HG02623 (cell line): ENCODE results near the gene MYO1D.
"Not testable (repeated sequence)": the region's sequence is repeated elsewhere in the genome, so short reads cannot be mapped to it uniquely, and the experiment has no call there.

ENCODE experiments used
- ATAC-seq: cut with Tn5 transposase; IDR thresholded peaks from one replicate; pipeline ENCODE4 v1.9.1; 2021; ENCODE audit warnings: moderate library complexity; ENCODE audit not compliant: unreplicated experiment

Gene MYO1D

GRCh38 chr17:32693194-32693897 lies 183.6 kb downstream of the MYO1D start:
- ATAC-seq, result no peak

GRCh38 chr17:32692179-32692578 lies 184.7 kb downstream of the MYO1D start:
- ATAC-seq, result no peak

GRCh38 chr17:32689348-32689747 lies 187.6 kb downstream of the MYO1D start:
- no peak for ATAC-seq

DNA sequence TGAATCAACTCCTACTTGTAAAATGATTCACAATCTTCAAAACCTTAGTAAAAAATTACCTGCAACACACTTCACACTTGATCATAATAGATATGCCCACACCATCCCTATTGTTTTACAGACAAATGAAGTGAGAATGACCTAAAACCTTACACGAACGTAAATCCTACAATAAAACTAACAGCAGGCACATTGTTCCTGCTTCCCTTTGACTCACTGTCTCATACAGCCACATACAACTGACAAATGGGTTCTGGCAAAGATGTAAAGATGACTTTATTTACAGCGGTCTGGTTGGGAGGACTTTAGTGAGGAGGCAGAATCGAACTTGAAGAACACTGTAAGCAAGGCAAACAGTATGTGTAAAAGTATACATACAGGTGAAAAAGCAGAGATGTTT lies 188.7 kb downstream of the MYO1D start:
- ATAC-seq, result no peak

- ATAC-seq, result no peak
These were observed 192.6 kb downstream of the MYO1D start for GRCh38 chr17:32684087-32684958.

GRCh38 chr17:32673964-32674363 lies 203.0 kb downstream of the MYO1D start:
- no peak for ATAC-seq

DNA sequence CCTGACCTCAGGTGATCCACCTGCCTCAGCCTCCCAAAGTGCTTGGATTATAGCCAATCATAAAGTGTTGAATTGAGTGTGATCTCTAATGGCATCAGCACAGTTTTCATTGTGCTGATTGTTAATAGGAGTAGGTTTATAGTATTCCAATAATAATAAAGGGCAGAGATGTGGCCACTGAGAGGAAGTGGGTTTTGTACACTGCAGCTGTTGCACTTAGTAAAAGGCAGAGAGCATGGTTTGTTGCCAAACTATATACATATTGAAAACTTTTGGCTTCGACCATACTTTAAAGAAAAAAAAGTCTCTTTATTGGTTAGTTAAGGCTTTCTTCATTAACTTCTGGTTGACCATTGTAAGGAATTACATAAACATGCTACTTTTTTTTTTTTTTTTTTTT lies 204.2 kb downstream of the MYO1D start:
- ATAC-seq, result no peak

DNA sequence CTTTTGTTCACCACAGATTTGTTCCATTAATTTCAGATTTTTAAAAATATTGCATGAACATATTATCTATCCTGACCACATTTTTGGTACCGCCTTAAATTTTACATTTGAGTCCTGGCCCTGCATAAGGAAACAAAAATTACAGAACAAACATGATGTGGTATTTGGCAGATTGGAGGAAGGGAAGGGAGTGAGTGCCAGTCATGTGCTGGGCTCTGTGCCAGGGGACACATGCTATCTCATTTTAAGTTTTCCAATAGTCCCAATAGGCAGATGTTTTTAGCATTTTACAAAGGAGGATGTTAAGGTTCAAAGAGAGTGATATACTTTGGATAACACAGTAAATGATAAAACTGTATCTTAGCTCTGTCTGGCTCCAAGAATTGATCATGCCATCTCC lies 205.0 kb downstream of the MYO1D start:
- ATAC-seq, result no peak

DNA sequence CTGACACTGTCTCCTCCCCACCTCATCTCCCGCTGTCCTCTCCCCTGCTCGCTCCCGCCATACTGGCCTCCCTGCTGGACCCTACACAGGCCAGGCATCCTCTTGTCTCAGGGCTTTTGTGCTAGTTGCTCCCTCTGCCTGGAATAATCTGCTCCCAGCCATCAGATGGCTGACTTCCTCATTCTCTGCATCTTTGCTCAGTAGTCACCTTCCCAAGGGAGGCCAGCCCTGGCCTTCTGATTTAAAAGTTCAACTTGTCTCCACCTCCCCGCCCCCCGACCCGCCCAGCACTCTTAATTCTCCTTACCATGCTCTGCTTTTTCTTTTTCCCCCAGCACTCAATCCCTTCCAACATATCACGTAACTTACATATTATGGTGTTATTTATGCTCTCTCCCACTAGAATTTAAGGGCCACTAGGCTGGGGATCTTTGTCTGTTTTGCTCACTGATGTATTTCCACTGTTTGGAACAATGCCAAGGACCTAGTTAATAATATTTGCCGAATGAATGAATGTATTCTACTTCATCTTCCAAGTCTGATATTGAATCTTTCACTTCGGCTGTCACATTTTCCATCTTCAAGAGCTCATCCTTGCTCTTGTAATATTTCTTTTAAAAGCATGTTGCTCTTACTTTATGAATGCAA lies 211.9 kb downstream of the MYO1D start:
- no peak for ATAC-seq

DNA sequence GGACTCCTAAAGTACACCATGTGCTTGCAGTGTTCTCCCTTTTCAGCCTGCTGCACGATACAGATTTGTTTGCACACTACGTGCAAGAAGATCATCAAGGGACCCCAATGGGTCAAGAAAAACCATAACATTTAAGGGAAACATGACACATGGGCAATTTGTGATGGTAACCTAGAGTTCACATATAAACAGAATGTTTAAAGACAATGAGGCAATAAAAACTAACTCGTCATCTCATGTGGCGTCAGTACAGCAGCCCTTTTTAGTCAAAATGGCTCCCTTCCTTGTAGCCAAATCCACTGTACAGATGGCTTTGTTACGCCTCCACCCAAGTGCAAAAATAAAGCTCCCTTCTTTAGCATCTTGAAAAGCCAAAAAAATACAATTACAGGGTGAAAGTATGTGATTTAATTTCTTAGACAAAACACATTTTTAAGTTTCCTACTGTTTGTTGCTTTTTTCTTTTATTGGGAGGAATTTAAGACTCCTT lies 216.4 kb downstream of the MYO1D start:
- ATAC-seq, result no peak

DNA sequence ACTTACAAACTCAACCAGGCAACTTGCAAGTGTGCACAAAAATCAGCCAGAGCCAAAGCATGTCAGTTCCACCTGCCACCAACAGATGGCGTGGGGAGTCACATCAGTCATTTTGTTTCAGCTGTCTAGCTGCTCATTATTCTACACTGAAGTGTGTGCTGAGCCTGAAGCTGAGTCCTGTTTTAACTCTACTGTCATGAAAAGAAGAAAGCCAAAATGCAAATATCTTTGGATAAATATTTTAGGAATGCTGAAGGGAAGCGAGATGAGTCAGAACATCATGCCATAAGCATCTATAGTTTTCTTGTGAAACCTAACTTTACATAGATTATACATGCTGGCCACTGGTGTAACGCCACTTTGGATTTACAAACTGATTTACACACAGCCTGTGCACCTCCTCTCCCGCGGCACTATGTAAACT lies 217.5 kb downstream of the MYO1D start:
- ATAC-seq, result no peak

DNA sequence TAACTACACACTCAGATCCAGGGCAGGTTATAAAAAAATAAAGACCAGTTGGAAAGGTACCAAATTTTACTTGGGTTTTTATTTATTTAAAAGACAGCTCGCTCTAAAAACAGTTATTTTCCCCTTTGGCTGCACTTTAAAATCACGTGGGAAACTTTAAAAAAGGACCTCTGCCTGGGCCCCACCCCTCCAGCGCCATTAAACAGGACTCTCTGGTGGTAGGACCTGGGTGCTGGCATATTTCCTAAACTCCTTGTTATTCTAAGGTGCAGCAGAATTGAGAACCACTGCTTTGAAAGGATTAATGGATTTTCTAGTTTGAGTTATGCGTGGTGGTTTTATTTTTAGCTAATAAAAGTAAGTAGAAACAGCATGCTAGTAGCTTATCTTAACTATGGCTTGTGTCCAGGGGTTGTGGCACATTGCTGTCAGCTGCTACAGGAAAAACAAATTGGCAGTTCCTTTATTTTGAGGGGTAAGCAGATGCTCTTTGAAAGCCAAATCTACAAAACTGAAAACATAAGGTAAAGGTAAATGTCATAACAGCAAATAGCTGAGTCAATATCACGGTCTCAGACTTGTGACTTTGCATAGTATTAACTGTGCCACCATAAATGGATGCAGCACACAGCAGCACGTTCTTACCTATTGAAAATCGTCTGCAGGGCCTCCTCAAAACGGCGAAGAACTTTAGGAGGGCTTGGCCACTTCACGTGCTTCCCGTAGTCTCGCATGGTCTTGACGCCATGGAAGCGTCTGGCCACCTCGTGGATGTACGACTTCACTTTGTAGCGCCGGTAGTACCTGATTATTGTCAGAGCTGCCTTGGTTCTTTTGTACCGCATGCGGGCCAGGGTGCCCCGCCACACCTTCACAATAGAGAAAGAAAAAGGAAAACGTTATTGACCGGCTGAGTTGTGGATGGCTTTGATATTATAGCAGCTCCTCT lies 218.2 kb downstream of the MYO1D start:
- ATAC-seq, result no peak

GRCh38 chr17:32656886-32657285 lies 220.0 kb downstream of the MYO1D start:
- ATAC-seq, result no peak

- no peak for ATAC-seq
These were observed 222.6 kb downstream of the MYO1D start for GRCh38 chr17:32654324-32654723.

GRCh38 chr17:32651084-32651483 lies 225.8 kb downstream of the MYO1D start:
- ATAC-seq, result no peak

DNA sequence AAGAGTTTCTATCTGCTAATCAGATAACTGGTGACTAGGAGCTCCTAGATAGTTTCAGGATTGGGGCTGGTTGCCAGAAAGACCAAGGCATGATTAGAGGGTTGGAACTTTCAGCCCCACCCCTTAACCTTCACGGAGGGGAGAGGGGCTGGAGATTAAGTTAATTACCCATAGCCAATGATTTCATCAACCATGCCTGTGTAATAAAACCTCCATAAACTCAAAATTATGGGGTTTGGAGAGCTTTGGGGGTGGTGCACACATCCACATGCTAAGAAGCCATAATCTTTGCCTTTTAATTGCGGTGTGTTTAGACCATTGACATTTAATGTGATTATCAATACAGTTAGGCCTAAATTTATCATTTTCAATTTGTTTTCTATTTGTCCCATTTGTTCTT lies 228.5 kb downstream of the MYO1D start:
- no peak for ATAC-seq

GRCh38 chr17:32646941-32647340 lies 230.0 kb downstream of the MYO1D start:
- ATAC-seq, result no peak

GRCh38 chr17:32641514-32641913 lies 235.4 kb downstream of the MYO1D start:
- ATAC-seq, result not testable (repeated sequence)

- no peak for ATAC-seq
These were observed 240.2 kb downstream of the MYO1D start for GRCh38 chr17:32636598-32637218.

DNA sequence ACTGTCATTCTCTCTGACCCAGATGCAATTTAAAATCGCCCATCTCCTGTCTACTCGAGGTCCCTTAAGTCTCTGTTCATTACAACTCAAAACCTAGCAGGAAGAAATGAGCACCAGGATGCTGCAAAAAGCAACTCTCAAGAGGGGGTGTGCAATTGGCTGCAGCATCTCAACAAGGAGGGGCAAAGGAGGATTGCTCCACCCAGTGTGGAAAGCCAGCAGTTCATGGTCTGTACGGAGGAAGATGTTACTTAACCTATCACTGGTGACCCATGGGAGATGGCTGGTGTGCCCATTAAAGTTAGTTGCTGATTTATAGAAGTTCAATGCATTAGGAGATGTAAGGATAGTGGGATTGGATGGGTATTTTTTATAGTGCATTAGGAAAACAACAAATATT lies 242.8 kb downstream of the MYO1D start:
- no peak for ATAC-seq
